ENCODE results near the gene ARL4C. TPM values are rescaled to one million over a fixed set of nuclear protein-coding genes. Genes with fewer than 3 reads are reported as not detected.

Gene ARL4C
- total RNA-seq, 2 experiments from 2014 or later, result 469 to 471 TPM

GRCh38 chr2:234537929-234538328 lies 41.0 kb upstream of the ARL4C start:
- no peak overlapping the region for H3K27ac ChIP-seq (ENCODE audit: low read depth in 1 of 2, low read length in 2 of 2)
- no peaks in the 10 kb centered on the region for H3K4me1 ChIP-seq (ENCODE audit: insufficient read depth, low read length)
- DNase-seq (no peak), ATAC-seq (ENCODE audit: poor library complexity) (no peak)
- H3K27me3 ChIP-seq (ENCODE audit: control insufficient read depth in 1 of 2, insufficient read depth in 2 of 2, low read length in 2 of 2), result no peaks in the 10 kb centered on the region
- TF ChIP-seq CTCF (IDR thresholded peaks at IDR 0.05), result no peak
- no peak overlapping the region for H3K4me3 ChIP-seq (ENCODE audit: low read length)
- Mint-ChIP-seq H3K9me3 (no peaks in the 10 kb centered on the region), H3K27ac (no peak overlapping the region), H3K27me3 (no peaks in the 10 kb centered on the region), H3K4me1 (ENCODE audit: low read depth) (no peaks in the 10 kb centered on the region), H3K36me3 (ENCODE audit: low read depth) (no peaks in the 10 kb centered on the region), H3K4me3 (no peak overlapping the region)
- intact Hi-C loops (cut with DNase I, micrococcal nuclease), result no loop called here
- peaks cover 3 to 6% of the 10 kb centered on the region in 2 experiments for H3K9me3 ChIP-seq (ENCODE audit: control insufficient read depth in 1 of 2, insufficient read depth in 1 of 2, low read length in 2 of 2)
- H3K36me3 ChIP-seq (ENCODE audit: insufficient read depth, low read length), result no peaks in the 10 kb centered on the region
- ChIA-PET POLR2A (no interaction called here), CTCF (no interaction called here)

- ChIA-PET CTCF (no interaction called here), POLR2A (no interaction called here)
- H3K9me3 ChIP-seq (ENCODE audit: control insufficient read depth in 1 of 2, insufficient read depth in 1 of 2, low read length in 2 of 2), result peaks cover 3 to 6% of the 10 kb centered on the region in 2 experiments
- ATAC-seq (ENCODE audit: poor library complexity) (no peak), DNase-seq (no peak)
- TF ChIP-seq CTCF (IDR thresholded peaks at IDR 0.05), result no peak
- Mint-ChIP-seq H3K36me3 (ENCODE audit: low read depth) (no peaks in the 10 kb centered on the region), H3K27ac (no peak overlapping the region), H3K9me3 (no peaks in the 10 kb centered on the region), H3K4me1 (ENCODE audit: low read depth) (no peaks in the 10 kb centered on the region), H3K4me3 (no peak overlapping the region), H3K27me3 (no peaks in the 10 kb centered on the region)
- intact Hi-C loops (cut with DNase I, micrococcal nuclease), result no loop called here
- no peaks in the 10 kb centered on the region for H3K36me3 ChIP-seq (ENCODE audit: insufficient read depth, low read length)
- H3K27me3 ChIP-seq (ENCODE audit: control insufficient read depth in 1 of 2, insufficient read depth in 2 of 2, low read length in 2 of 2), result peaks cover 0 to 4% of the 10 kb centered on the region in 2 experiments
- no peak overlapping the region for H3K27ac ChIP-seq (ENCODE audit: low read depth in 1 of 2, low read length in 2 of 2)
- no peak overlapping the region for H3K4me3 ChIP-seq (ENCODE audit: low read length)
- no peaks in the 10 kb centered on the region for H3K4me1 ChIP-seq (ENCODE audit: insufficient read depth, low read length)
Measured at GRCh38 chr2:234536178-234536965, 39.5 kb upstream of the ARL4C start.

GRCh38 chr2:234535464-234535863 lies 38.6 kb upstream of the ARL4C start:
- no peak overlapping the region for H3K27ac Mint-ChIP-seq
- ATAC-seq (ENCODE audit: poor library complexity), result no peak
- H3K36me3 ChIP-seq (ENCODE audit: insufficient read depth, low read length), result no peaks in the 10 kb centered on the region
- H3K4me1 Mint-ChIP-seq (ENCODE audit: low read depth), result no peaks in the 10 kb centered on the region
- H3K27ac ChIP-seq (ENCODE audit: low read depth in 1 of 2, low read length in 2 of 2), result no peak overlapping the region
- TF ChIP-seq CTCF (IDR thresholded peaks at IDR 0.05), result no peak
- H3K4me3 Mint-ChIP-seq, result no peak overlapping the region
- H3K4me1 ChIP-seq (ENCODE audit: insufficient read depth, low read length), result no peaks in the 10 kb centered on the region
- ChIA-PET POLR2A (no interaction called here), CTCF (no interaction called here)
- peaks cover 3 to 6% of the 10 kb centered on the region in 2 experiments for H3K9me3 ChIP-seq (ENCODE audit: control insufficient read depth in 1 of 2, insufficient read depth in 1 of 2, low read length in 2 of 2)
- no peaks in the 10 kb centered on the region for H3K27me3 Mint-ChIP-seq
- intact Hi-C loops (cut with DNase I, micrococcal nuclease), result no loop called here
- no peak overlapping the region for H3K4me3 ChIP-seq (ENCODE audit: low read length)
- H3K36me3 Mint-ChIP-seq (ENCODE audit: low read depth), result no peaks in the 10 kb centered on the region
- DNase-seq, result no peak
- H3K9me3 Mint-ChIP-seq, result no peaks in the 10 kb centered on the region
- H3K27me3 ChIP-seq (ENCODE audit: control insufficient read depth in 1 of 2, insufficient read depth in 2 of 2, low read length in 2 of 2), result peaks cover 0 to 7% of the 10 kb centered on the region in 2 experiments

Data from CD4-positive, alpha-beta T cell (primary cell).